ENCODE results near the gene PATL1.
"Not testable (repeated sequence)": the region's sequence is repeated elsewhere in the genome, so short reads cannot be mapped to it uniquely, and the experiment has no call there.

PATL1 gene

GRCh38 chr11:59630493-59630892 is 38.3 kb downstream of the PATL1 start:
- no peak for DNase-seq (ENCODE audit: low read depth in 2 of 2)
- no peak for TF ChIP-seq CTCF (IDR thresholded peaks at IDR 0.05; ENCODE audit: low read depth, low read length)
- no peak overlapping the region for H3K4me3 ChIP-seq (replicated peaks in 1 of 2; ENCODE audit: low read depth in 2 of 2, low read length in 2 of 2)

DNA sequence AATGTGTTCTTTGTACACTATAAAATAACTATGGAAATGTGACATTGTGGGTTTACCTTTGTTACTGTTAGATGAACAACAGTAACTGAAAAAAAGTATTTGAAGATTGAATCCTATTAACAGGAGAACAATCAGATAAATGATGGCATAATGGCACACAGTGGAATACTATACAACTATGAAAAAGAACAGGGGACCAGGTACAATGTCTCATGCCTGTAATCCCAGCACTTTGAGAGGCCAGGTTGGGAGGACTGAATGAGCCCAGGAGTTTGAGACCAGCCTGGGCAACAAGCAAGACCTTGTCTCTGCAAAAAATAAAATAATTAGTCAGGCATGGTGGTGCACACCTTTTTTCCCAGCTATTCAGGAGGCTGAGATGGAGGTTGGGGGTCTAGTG is 38.8 kb downstream of the PATL1 start:
- TF ChIP-seq CTCF (IDR thresholded peaks at IDR 0.05; ENCODE audit: low read depth, low read length), result no peak
- no peak for DNase-seq (ENCODE audit: low read depth in 2 of 2)
- H3K4me3 ChIP-seq (replicated peaks in 1 of 2; ENCODE audit: low read depth in 2 of 2, low read length in 2 of 2), result no peak overlapping the region

- DNase-seq (ENCODE audit: low read depth in 2 of 2), result peak; percentile 17 to 35
- H3K4me3 ChIP-seq (replicated peaks in 1 of 2; ENCODE audit: low read depth in 2 of 2, low read length in 2 of 2), result not testable (repeated sequence)
Measured at GRCh38 chr11:59626969-59627368, 41.9 kb downstream of the PATL1 start.

DNA sequence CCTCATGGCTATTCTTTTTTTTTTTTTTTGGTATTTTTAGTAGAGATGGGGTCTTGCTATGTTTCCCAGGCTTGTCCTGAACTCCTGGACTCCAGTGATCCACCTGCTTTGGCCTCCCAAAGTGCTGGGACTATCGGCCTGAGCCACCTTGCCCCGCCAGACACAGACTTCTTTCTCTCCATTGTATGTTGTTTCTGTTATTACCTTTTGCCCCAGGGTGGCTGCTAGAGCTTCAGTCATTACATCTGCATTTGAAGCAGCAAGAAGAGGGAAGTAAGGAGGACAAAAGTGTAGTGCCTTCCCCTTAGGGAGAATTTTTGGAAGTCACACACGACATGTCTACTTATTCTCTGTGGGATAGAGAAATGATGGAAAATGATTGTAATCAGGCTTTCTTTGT is 43.1 kb downstream of the PATL1 start:
- TF ChIP-seq CTCF (IDR thresholded peaks at IDR 0.05; ENCODE audit: low read depth, low read length), result no peak
- no peak for DNase-seq (ENCODE audit: low read depth in 2 of 2)
- no peak overlapping the region for H3K4me3 ChIP-seq (replicated peaks in 1 of 2; ENCODE audit: low read depth in 2 of 2, low read length in 2 of 2)

DNA sequence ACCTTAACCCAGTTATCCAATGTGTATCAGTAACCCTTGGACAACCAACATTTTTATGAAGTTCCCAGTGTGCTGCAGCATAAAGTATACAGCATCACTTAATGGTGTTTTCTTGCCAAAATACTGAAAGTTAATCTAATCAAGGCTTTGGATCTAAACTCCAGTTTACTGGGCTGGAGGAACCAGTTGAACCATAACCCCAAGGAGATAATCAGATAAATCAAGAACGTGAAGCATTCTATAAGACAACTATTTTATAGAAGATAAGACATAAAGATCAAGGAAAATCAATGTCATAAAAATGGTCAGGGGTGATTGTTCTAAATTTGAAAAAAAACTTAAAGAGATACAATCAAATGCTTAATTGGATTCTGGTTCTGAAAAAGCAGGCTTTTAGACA is 51.0 kb downstream of the PATL1 start:
- DNase-seq (ENCODE audit: low read depth in 2 of 2), result no peak
- no peak for TF ChIP-seq CTCF (IDR thresholded peaks at IDR 0.05; ENCODE audit: low read depth, low read length)

GRCh38 chr11:59616396-59616982 is 52.3 kb downstream of the PATL1 start:
- H3K4me3 ChIP-seq (replicated peaks in 1 of 2; ENCODE audit: low read depth in 2 of 2, low read length in 2 of 2), result peak overlapping the region; percentile 19 to 54
- no peak for TF ChIP-seq CTCF (IDR thresholded peaks at IDR 0.05; ENCODE audit: low read depth, low read length)
- no peak for DNase-seq (ENCODE audit: low read depth in 2 of 2)

More for the DNA sequence above, 51.0 kb downstream of the PATL1 start:
- H3K4me3 ChIP-seq (replicated peaks in 1 of 2; ENCODE audit: low read depth in 2 of 2, low read length in 2 of 2), result no peak overlapping the region

DNA sequence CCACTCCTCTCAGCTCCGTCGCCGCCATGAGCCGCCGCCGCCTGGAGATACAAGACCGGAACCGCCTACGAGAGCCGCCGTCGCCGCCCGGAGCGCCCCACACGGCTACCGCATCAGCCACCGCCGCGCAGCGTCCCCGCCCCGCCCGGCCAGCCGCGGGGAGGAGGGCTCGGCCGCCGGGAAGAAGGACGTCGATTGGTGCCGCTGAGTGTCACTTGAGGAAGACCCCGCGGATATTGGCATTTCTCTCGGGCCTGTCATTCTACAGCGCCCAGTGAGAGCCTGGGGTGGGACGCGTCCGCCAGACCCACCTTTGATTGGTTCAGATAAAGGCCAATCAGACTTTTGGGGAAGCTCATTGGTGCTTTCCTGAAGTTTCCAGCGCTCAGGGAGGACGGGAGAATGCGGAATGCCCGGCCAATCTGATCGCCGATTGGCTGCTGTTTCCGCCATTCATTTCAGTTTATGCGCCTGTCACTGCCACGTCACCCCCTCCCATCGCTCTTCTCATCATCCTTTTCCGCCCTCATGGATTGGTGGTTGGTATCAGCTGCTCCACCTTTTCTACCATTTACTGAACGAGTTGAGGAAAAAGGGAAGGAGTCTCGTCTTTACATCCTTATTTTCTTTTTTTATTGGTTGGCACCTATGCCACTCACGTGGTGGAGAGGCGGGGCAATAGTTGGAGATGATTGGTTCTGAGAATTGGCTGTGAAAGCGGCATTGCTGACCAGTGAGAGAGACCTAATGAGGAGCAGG is 53.0 kb downstream of the PATL1 start, which contains the start of gene OSBP:
Gene OSBP, minus strand, starts transcription at position 138 of the 759 bp plus-strand sequence. Its CDS starts 110 bp downstream, at position 28.
- no peak for TF ChIP-seq CTCF (IDR thresholded peaks at IDR 0.05; ENCODE audit: low read depth, low read length)
- peak within 1 kb of the TSS; percentile 86 to 90 for H3K4me3 ChIP-seq (replicated peaks in 1 of 2; ENCODE audit: low read depth in 2 of 2, low read length in 2 of 2)

More for the DNA sequence above, 53.0 kb downstream of the PATL1 start, which contains the start of gene OSBP:
- DNase-seq (ENCODE audit: low read depth in 2 of 2), result peak; percentile 100

Data from cardiac fibroblast (primary cell).